GM19328 (cell line): ENCODE results near the gene EEF1AKMT2.
"Not testable (repeated sequence)": the region's sequence is repeated elsewhere in the genome, so short reads cannot be mapped to it uniquely, and the experiment has no call there.

ENCODE experiments used
- ATAC-seq: cut with Tn5 transposase; IDR thresholded peaks from one replicate; pipeline ENCODE4 v1.9.1; 2021; ENCODE audit warnings: mild to moderate bottlenecking, moderate library complexity; ENCODE audit not compliant: unreplicated experiment

EEF1AKMT2 gene

GRCh38 chr10:124756156-124756903, 35.4 kb downstream of the EEF1AKMT2 start:
- ATAC-seq, result no peak

GRCh38 chr10:124755581-124755980, 36.1 kb downstream of the EEF1AKMT2 start:
- ATAC-seq, result no peak

DNA sequence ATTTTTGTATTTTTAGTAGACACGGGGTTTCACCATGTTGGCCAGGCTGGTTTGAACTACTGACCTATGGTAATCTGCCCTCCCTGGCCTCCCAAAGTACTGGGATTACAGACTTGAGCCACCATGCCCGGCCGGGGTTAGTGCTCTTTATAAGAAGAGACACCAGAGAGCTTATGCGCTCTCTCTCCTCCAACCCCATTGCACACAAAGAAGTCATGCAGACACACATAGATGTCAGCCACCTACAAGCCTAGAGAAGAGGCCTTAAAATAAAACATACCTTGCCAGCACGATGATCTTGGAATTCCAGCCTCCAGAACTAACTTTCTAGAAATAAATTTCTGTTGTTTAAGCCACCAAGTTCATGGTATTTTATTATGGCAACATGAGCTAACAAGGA, 37.5 kb downstream of the EEF1AKMT2 start:
- no peak for ATAC-seq

GRCh38 chr10:124748953-124749645, 42.6 kb downstream of the EEF1AKMT2 start:
- ATAC-seq, result no peak

DNA sequence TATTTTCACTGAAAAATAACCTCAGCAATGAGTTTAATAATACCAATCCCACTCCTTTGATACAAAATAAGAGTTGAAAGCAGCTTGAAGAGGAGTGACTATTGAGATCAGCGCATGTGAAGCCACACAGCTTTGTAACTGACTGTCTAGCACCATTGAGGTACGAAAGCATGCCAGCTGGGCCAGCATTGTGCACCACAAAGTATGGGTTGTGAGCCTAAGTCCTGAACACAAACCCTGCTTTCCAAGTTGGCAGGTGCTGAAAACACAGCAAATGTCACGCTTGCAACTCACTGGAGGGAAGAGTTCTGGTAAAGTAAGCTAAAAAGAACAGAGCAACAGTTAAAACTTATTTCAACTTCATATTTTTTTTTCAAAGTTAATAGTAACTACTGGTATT, 43.5 kb downstream of the EEF1AKMT2 start:
- ATAC-seq, result no peak

- no peak for ATAC-seq
Observed at GRCh38 chr10:124747745-124748144, 43.9 kb downstream of the EEF1AKMT2 start.

DNA sequence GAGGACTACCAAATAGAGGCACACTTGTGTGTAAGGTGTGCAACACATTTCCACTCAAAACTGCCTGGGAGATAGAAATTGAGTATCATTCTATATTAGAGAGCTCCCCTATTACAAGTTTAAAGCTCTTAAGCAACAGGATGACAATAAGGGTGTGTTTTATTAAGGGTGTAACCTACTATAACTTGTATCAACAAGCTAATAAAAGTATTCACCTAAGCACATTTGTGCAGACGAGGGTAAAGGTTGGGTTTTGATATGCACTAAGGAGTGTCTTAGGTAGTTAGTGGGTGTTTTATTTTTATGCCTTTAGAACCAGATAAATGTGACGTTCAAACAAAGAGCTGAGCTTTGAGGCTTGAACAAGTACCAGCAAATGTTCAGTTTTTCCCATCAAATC, 44.7 kb downstream of the EEF1AKMT2 start:
- no peak for ATAC-seq

- ATAC-seq, result not testable (repeated sequence)
Observed at GRCh38 chr10:124746447-124746846, 45.2 kb downstream of the EEF1AKMT2 start.

DNA sequence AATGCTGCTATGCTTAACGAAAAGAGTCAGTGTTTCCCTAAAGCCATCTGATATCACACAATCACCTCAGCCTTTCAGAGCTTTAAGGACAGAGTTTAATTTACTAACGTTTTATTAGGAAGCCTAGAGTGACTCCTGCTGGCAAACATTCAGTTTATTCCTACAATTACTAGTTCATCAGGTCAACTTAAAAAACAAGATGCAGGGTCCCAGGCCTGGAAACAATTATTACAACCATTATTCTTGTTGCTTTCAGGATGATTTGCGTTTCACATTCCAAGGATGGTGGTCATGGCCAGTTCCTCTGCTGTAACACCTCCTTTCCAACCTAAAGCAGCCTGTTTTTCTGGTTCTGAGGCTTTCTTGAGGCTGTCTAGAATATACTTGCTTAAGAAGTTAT, 46.0 kb downstream of the EEF1AKMT2 start:
- ATAC-seq, result no peak

- no peak for ATAC-seq
Observed at GRCh38 chr10:124745252-124745651, 46.4 kb downstream of the EEF1AKMT2 start.

- ATAC-seq, result peak; percentile 58
Observed at GRCh38 chr10:124744102-124745050, 47.3 kb downstream of the EEF1AKMT2 start, which contains the start of gene FAM53B. Gene FAM53B, minus strand, starts transcription at chr10:124744378. Its CDS starts 37,665 bp downstream, at chr10:124706713.

GRCh38 chr10:124743191-124744101, 48.2 kb downstream of the EEF1AKMT2 start:
- ATAC-seq, result peak; percentile 31

DNA sequence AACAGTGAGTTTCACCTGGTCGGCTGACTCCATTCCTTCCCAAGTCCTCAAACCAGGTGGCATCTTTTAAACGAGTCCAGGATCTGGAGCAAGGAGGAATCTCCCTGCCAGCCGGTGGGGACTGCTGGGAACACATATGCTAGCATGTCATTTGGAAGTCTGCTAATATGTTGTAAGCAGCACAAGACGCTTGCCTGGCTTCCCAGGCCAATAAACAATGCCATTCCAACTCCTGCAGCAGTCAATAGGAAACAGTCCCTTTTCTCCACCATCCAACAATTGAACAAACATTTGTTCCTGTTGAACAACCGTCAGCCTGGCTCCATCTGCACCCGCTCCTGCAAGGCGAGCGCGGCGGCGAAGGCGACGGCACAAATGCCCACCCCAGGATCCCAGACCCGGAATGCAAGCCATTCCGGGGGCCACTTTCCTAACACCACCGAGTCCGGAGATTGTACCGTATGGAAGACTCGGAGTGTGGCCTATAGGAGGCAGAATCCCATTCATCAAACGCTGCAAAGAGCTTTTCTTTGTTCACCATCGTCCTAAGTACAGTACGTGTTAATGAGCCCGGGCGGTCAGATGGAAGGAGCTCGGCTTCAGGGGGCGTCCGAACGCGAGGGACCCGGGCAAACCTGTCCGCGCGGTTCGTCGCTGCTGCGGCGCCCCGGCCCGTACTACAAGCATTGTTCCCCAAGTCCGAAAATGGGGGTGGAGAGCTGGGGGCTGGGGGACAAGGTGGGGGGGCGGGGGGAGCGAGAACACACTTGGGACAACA, 49.1 kb downstream of the EEF1AKMT2 start:
- ATAC-seq, result no peak

DNA sequence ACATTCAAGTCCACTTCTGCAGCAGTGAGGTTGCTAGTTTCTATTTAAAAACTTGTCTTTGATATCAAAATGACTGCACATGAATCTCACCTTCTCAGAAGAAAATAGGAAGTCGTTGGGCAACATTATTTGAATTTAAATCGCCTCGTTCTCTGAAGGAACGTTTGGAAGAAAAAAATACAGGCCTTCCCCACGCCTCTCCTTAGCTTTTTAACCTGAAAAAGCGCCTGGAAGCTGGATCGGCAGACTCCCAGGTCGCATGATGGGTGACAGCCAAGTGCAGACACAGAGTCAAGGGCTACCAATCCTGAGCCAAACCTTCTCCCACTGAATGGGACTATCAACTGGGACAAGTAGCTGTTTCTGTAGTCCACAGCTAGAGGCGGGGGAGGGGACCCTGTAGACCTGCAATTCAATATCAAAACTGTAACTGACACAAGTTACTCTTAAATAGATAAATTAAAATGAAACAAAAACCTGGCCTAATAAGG, 49.7 kb downstream of the EEF1AKMT2 start:
- no peak for ATAC-seq

DNA sequence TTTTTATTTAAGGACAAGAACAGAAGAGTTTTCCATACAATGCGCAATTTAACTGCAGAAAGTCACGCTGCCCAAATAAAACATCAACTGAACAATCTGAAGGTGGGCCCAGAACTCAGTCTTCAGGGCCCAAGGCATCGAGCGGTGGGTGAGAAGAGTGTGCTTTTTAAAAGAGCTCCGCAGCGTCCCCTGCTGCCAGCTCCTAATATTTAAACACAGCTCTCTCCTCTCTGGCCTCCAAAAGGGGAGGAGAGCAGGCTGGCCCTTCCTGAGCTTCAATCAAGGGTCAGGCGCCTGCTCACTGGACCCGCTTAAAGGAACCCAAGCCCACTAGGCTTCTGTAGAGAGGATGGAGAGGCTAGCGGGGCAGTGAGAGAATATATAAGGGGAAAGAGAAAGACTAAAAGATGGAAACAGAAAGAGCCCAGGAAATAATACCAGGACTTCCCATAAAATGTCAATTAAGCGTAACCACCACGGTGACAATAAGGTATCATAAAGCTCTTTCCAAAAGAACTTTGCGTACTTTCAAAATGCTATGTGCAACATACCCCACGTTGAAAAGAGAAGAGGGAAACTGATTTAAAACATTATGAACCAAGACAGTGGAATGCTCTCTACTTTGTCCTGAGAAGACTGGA, 50.3 kb downstream of the EEF1AKMT2 start:
- ATAC-seq, result peak; percentile 34

- ATAC-seq, result peak; percentile 4
Observed at GRCh38 chr10:124740369-124741280, 51.1 kb downstream of the EEF1AKMT2 start.

GRCh38 chr10:124739986-124740368, 51.7 kb downstream of the EEF1AKMT2 start:
- no peak for ATAC-seq
